GM19463 (cell line): ENCODE results near the gene XKR7.
"Not testable (repeated sequence)": the region's sequence is repeated elsewhere in the genome, so short reads cannot be mapped to it uniquely, and the experiment has no call there.

ENCODE experiments used
- ATAC-seq: cut with Tn5 transposase; IDR thresholded peaks from one replicate; pipeline ENCODE4 v1.9.1; 2021; ENCODE audit warnings: mild to moderate bottlenecking, moderate library complexity; ENCODE audit not compliant: unreplicated experiment

The XKR7 gene

DNA sequence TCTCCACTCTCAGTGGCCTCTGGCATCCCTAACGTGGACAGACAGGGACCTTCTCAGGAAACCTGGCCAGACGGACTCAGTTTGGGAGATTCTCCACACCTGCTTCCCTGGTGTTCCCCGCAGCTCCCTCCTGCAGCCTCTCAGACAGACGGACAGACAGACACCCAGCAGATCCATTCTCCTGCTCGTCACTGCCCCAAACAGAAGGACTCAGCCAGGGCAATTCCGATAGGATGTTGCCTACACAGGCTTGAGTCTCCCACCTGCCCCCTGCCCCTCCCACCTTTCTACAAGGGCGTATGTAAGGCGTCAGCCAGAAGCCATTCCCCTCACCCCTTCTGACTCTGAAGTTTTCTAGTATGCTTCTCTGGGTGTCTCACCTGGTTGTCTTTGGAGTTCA is 42.7 kb downstream of the XKR7 start:
- ATAC-seq, result no peak

- no peak for ATAC-seq
Measured at GRCh38 chr20:32012159-32012688, 44.3 kb downstream of the XKR7 start.

GRCh38 chr20:32013326-32013725 is 45.4 kb downstream of the XKR7 start:
- ATAC-seq, result no peak

GRCh38 chr20:32017711-32018251 is 49.8 kb downstream of the XKR7 start:
- no peak for ATAC-seq

GRCh38 chr20:32018269-32019155 is 50.6 kb downstream of the XKR7 start:
- no peak for ATAC-seq

- ATAC-seq, result no peak
Measured at GRCh38 chr20:32019156-32019510, 51.2 kb downstream of the XKR7 start.

- no peak for ATAC-seq
Measured at GRCh38 chr20:32019563-32020463, 51.9 kb downstream of the XKR7 start.

- ATAC-seq, result no peak
Measured at GRCh38 chr20:32021091-32021490, 53.1 kb downstream of the XKR7 start.

DNA sequence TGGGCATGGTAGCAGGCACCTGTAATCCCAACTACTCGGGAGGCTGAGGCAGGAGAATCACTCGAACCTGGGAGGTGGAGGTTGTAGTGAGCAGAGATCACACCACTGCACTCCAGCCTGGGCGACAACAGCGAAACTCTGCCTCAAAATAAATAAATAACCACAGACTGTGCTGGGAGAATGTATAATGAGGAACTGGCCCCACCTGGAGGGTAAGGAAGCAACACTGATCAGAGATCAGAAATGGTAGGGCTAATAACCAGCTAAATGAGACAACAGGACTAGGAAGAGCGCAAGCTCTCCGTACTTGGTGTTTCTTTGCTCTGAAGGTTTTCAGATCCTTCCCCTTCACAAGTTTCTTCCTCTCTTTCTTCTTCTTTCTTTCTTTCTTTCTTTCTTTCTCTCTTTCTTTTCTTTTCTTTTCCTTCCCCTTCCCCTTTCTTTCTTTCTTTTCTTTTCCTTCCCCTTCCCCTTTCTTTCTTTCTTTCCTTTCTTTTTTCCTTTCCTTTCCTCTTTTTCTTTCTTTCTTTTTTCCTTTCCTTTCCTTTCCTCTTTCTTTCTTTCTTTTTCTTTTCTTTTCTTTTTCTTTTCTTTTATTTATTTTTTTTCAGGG is 56.8 kb downstream of the XKR7 start:
- ATAC-seq, result no peak

GRCh38 chr20:32027643-32028042 is 59.7 kb downstream of the XKR7 start:
- ATAC-seq, result no peak

GRCh38 chr20:32028647-32029372 is 60.9 kb downstream of the XKR7 start:
- ATAC-seq, result no peak

GRCh38 chr20:32029561-32029960 is 61.6 kb downstream of the XKR7 start:
- ATAC-seq, result no peak

DNA sequence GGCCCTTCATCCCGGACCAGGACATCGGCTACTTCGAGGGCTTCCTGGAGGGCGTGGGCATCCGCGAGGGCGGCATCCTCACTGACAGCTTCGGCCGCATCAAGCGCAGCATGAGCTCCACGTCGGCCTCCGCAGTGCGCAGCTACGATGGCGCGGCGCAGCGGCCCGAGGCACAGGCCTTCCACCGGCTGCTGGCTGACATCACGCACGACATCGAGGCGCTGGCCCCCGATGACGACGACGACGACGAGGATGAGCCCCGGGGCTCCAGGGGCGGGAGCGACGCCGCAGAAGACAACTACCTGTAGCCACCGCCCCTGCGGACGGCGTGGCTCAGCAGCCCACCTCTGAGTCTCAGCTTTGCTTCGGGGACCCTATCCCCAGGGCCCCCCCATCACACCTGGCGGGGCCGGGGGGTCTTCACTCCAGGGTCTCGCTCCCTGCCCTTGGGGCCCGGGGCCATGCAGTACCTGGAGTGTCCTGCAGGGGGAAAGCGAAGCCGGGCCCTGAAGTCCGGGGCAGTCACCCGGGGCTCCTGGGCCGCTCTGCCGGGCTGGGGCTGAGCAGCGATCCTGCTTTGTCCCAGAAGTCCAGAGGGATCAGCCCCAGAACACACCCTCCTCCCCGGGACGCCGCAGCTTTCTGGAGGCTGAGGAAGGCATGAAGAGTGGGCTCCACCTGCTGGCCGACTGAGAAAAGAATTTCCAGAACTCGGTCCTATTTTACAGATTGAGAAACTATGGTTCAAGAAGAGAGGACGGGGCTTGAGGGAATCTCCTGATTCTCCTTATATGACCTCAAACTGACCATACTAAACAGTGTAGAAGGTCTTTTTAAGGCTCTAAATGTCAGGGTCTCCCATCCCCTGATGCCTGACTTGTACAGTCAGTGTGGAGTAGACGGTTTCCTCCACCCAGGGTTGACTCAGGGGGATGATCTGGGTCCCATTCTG is 63.3 kb downstream of the XKR7 start:
- no peak for ATAC-seq

- ATAC-seq, result no peak
Measured at GRCh38 chr20:32033316-32033715, 65.4 kb downstream of the XKR7 start.

DNA sequence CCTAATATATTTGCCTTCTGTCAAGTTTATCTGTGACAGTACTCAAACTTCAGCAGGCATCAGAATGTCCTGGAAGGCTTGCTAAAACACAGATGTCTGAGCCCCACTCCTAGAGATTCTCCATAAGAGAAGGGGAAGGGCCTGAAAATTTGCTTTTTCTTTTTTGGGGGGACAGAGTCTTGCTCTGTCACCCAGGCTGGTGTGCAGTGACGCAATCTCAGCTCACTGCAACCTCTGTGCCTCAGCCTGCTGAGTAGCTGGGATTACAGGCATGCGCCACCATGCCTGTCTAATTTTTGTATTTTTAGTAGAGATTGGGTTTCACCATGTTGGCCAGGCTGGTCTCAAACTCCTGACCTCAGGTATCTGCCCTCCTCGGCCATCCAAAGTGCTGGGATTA is 65.8 kb downstream of the XKR7 start:
- ATAC-seq, result not testable (repeated sequence)

DNA sequence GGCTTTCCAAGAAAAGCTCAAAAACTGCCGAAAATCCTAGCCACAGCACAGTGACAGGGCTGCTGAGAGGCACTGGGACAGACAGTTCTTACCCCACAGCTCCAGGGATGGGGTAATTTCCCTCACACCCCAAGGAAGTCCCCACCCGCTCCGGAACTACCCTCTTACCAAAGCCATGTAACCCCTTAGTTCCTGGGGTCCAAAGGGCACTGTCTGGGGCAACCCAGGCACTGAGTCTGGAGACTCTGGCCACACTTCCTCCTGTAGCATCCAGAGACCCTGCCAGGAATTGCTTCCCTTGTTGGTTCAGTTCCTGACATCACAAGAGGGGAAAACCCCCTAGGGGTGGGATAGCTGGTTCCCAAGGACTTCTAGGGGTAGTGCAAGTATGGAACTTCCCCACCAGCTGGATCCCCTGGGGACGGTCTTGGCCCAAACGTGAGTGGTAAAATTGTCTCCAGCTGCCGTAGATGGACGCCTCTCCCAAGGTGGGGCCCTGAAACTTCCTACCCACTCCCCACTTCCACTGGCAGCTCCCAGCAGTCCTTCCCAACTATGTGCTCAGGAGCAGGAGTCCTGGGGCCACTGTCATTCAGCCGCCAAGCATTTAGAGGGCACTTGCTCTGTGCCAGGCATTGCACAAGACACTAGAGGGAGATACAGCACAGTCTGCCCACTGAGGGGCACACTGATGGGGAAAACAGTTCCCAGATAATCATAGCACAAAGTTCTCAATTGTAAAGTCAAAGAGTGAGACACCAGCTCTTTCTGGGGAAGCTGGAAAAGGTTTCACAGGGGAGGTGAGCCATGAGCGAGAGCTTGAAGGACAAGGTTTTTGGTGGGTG is 66.9 kb downstream of the XKR7 start:
- ATAC-seq, result no peak

DNA sequence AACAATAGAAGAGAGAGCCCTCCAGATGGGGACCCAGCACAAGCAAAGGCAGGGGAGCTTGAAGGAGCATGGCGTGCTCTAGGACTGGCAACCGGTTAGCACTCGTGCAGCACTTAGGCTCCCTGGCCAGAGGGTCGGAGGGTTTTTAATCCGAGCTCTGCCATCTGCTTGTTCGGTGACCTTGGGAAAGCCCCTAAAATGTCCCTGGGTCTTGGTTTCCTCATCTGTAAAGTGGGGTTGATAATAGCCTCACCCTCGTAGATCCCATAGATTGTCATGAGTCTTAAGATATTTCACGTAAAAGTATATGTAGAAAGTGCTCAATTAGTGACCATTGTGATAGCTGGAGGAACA is 67.5 kb downstream of the XKR7 start:
- no peak for ATAC-seq

DNA sequence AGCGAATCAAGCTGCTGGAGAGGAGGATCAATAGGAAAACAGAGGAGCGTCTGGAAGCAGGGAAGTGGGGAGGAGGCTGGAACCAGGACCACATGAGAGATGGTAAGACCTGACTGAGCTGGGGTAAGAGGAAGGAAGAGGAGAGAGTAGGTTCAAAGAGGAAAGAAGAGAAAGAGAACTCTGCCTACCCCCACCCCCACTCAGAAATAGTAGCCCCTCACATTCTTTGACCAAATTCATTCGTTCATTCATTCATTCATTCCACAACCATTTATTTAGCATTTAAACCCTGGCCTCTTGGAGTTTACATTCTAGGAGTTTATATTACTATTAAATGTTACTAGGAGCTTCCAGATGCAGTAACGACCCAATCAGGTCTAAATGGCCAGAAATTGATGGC is 68.3 kb downstream of the XKR7 start:
- no peak for ATAC-seq
